H1 (cell line): ENCODE data around the gene LRRC74A. TPM values are rescaled to one million over a fixed set of nuclear protein-coding genes. Genes with fewer than 3 reads are reported as not detected.

Source experiments
- CTCF ChIA-PET: fragments of 300-600 bp; sonication (Branson Sonifier 250); formaldehyde crosslinking; loops from one replicate; lab custom pipeline; 2021; ENCODE audit not compliant: partially characterized antibody; lab: Charles Lee
- POLR2A ChIA-PET: fragments of 300-600 bp; sonication (Branson Sonifier 250); formaldehyde crosslinking; loops from one replicate; lab custom pipeline; 2021; ENCODE audit warnings: inconsistent platforms; ENCODE audit not compliant: partially characterized antibody; lab: Charles Lee
- DNase-seq, 2 experiments: peaks; one replicate each; pipeline versions ENCODE4 v3.0.0 to v3.0.0-alpha.2; 2010 to 2022; ENCODE audit warnings: low spot score in 2 of 2, low read depth in 1 of 2, mixed read lengths in 1 of 2
- FAIRE-seq: peaks from 2 replicates; lab custom pipeline; 2011; peaks lifted over from hg19 to GRCh38; lab: Jason Lieb, UNC
- H2AFZ ChIP-seq: 2 replicates; pipeline ENCODE4 v1.8.1; 2012; ENCODE audit warnings: low read length, inconsistent platforms
- H2AK5ac ChIP-seq: 2 replicates; pipeline ENCODE4 v1.6.1; 2013; ENCODE audit warnings: low read depth, low read length
- H2BK120ac ChIP-seq: replicated peaks from 2 replicates; pipeline ENCODE3; 2013; ENCODE audit warnings: low read depth, low read length, inconsistent platforms
- H2BK12ac ChIP-seq: 2 replicates; pipeline ENCODE4 v1.6.1; 2013; ENCODE audit warnings: low read depth, low read length
- H2BK15ac ChIP-seq: 2 replicates; pipeline ENCODE4 v1.6.1; 2013; ENCODE audit warnings: low read length
- H2BK20ac ChIP-seq: 2 replicates; pipeline ENCODE4 v1.6.1; 2013; ENCODE audit warnings: low read length
- H2BK5ac ChIP-seq: 2 replicates; pipeline ENCODE4 v1.6.1; 2013; ENCODE audit warnings: low read depth, low read length
- H3K14ac ChIP-seq: 2 replicates; pipeline ENCODE4 v1.6.1; 2013; ENCODE audit warnings: inconsistent platforms; ENCODE audit not compliant: insufficient read length
- H3K18ac ChIP-seq: 2 replicates; pipeline ENCODE4 v1.6.1; 2013; ENCODE audit warnings: low read length; ENCODE audit errors: extremely low read depth
- H3K23ac ChIP-seq: 2 replicates; pipeline ENCODE4 v1.6.1; 2013; ENCODE audit warnings: inconsistent platforms; ENCODE audit not compliant: insufficient read length
- H3K23me2 ChIP-seq: 2 replicates; pipeline ENCODE4 v1.6.1; 2013; ENCODE audit warnings: low read depth, low read length
- H3K27ac ChIP-seq: 2 replicates; pipeline ENCODE4 v1.6.1; 2011; ENCODE audit warnings: low read depth, low read length, inconsistent platforms
- H3K27me3 ChIP-seq, 4 experiments: replicated peaks in 1 of 4; 1 replicate in 1 of 4; 2 replicates in 3 of 4; pipeline versions ENCODE4 v1.6.1 to v1.8.1; 2011 to 2013; ENCODE audit warnings: low read length in 3 of 4, mild to moderate bottlenecking in 3 of 4, inconsistent platforms in 2 of 4, mixed read lengths in 2 of 4, moderate library complexity in 1 of 4; ENCODE audit not compliant: control insufficient read depth in 3 of 4, insufficient read depth in 3 of 4; ENCODE audit errors: extremely low read depth in 1 of 4
- H3K36me3 ChIP-seq, 4 experiments: 2 replicates each; pipeline versions ENCODE4 v1.6.1 to v1.8.1; 2011 to 2013; ENCODE audit warnings: mild to moderate bottlenecking in 4 of 4, low read length in 3 of 4, moderate library complexity in 2 of 4, control low read depth in 1 of 4, inconsistent platforms in 1 of 4; ENCODE audit not compliant: insufficient read depth in 4 of 4, control insufficient read depth in 2 of 4
- H3K4ac ChIP-seq: replicated peaks from 2 replicates; pipeline ENCODE3; 2013; ENCODE audit warnings: low read length, low read depth, mixed read lengths, inconsistent platforms; ENCODE audit not compliant: insufficient read length
- H3K4me1 ChIP-seq, 4 experiments: replicated peaks in 1 of 4; 1 replicate in 1 of 4; 2 replicates in 3 of 4; pipeline versions ENCODE4 v1.6.1 to v1.8.1; 2011 to 2013; ENCODE audit warnings: low read length in 3 of 4, inconsistent platforms in 2 of 4, mixed read lengths in 1 of 4; ENCODE audit not compliant: insufficient read depth in 4 of 4, control insufficient read depth in 3 of 4
- H3K4me2 ChIP-seq, 2 experiments: 2 replicates each; pipeline versions ENCODE4 v1.6.1 to v1.8.1; 2011 to 2013; ENCODE audit warnings: low read depth in 2 of 2, low read length in 2 of 2, control low read depth in 1 of 2, inconsistent platforms in 1 of 2, mild to moderate bottlenecking in 1 of 2; ENCODE audit not compliant: insufficient read depth in 1 of 2
- H3K4me3 ChIP-seq, 4 experiments: fragments of 200-600, 300-600 bp in 1 of 4; sonication (generic), shearing (Covaris generic), sonication (Bioruptor Twin) in 1 of 4; 2 replicates each; pipeline versions ENCODE4 v1.5.1 to v1.8.1; 2011 to 2016; ENCODE audit warnings: low read length in 4 of 4, low read depth in 3 of 4, control low read depth in 2 of 4, inconsistent platforms in 2 of 4, mild to moderate bottlenecking in 2 of 4, mixed read lengths in 1 of 4, moderate library complexity in 1 of 4; ENCODE audit not compliant: insufficient read depth in 2 of 4; ENCODE audit errors: extremely low read depth in 1 of 4
- H3K56ac ChIP-seq: replicated peaks from 2 replicates; pipeline ENCODE3; 2013; ENCODE audit warnings: low read depth, mild to moderate bottlenecking, mixed read lengths, low read length, inconsistent platforms; ENCODE audit not compliant: insufficient read length
- H3K79me1 ChIP-seq: 2 replicates; pipeline ENCODE4 v1.6.1; 2013; ENCODE audit warnings: low read depth, low read length, control low read depth
- H3K79me2 ChIP-seq, 2 experiments: 2 replicates each; pipeline versions ENCODE4 v1.6.1 to v1.8.1; 2012 to 2013; ENCODE audit warnings: low read length in 2 of 2, mild to moderate bottlenecking in 2 of 2, inconsistent platforms in 1 of 2; ENCODE audit not compliant: insufficient read depth in 2 of 2, control insufficient read depth in 1 of 2
- H3K9ac ChIP-seq, 4 experiments: replicated peaks in 1 of 4; 1 replicate in 1 of 4; 2 replicates in 3 of 4; pipeline versions ENCODE4 v1.6.1 to v1.8.1; 2011 to 2013; ENCODE audit warnings: low read depth in 3 of 4, low read length in 3 of 4, control low read depth in 2 of 4, mild to moderate bottlenecking in 2 of 4, moderate library complexity in 2 of 4, inconsistent platforms in 1 of 4; ENCODE audit errors: extremely low read depth in 1 of 4
- H3K9me3 ChIP-seq, 2 experiments: 2 replicates each; pipeline versions ENCODE4 v1.6.1 to v1.8.1; 2012 to 2013; ENCODE audit warnings: mild to moderate bottlenecking in 2 of 2, moderate library complexity in 2 of 2, control low read depth in 1 of 2, inconsistent platforms in 1 of 2, low read depth in 1 of 2, low read length in 1 of 2, mixed read lengths in 1 of 2; ENCODE audit not compliant: insufficient read depth in 2 of 2
- H4K20me1 ChIP-seq, 2 experiments: replicated peaks in 1 of 2; 2 replicates each; pipeline versions ENCODE3 to v1.8.1; 2011 to 2013; ENCODE audit warnings: inconsistent platforms in 2 of 2, low read length in 2 of 2, mild to moderate bottlenecking in 1 of 2; ENCODE audit not compliant: insufficient read depth in 2 of 2, control insufficient read depth in 1 of 2
- H4K5ac ChIP-seq: 2 replicates; pipeline ENCODE4 v1.6.1; 2013; ENCODE audit warnings: low read length, low read depth, mixed read lengths, inconsistent platforms; ENCODE audit not compliant: insufficient read length
- H4K8ac ChIP-seq: 2 replicates; pipeline ENCODE4 v1.8.0; 2013; ENCODE audit warnings: mild to moderate bottlenecking, moderate library complexity, low read length, inconsistent platforms; ENCODE audit not compliant: insufficient read depth; ENCODE audit errors: extremely low read depth
- H4K91ac ChIP-seq: replicated peaks from 2 replicates; pipeline ENCODE3; 2013; ENCODE audit warnings: low read length, mixed read lengths, inconsistent platforms; ENCODE audit not compliant: insufficient read length
- BCL11A ChIP-seq, 2 experiments: IDR thresholded peaks; one replicate each; pipeline ENCODE4 v1.6.1; 2011; ENCODE audit warnings: low read depth in 2 of 2, low read length in 2 of 2, mild to moderate bottlenecking in 2 of 2
- EP300 ChIP-seq, 2 experiments: IDR thresholded peaks; 1 replicate in 1 of 2; 2 replicates in 1 of 2; pipeline ENCODE4 v1.6.1; 2011 to 2012; ENCODE audit warnings: low read depth in 2 of 2, low read length in 2 of 2, mild to moderate bottlenecking in 2 of 2, borderline replicate concordance in 1 of 2, inconsistent platforms in 1 of 2, moderate library complexity in 1 of 2
- EZH2 ChIP-seq: fragments of 200-600 bp; sonication (generic); IDR thresholded peaks from 2 replicates; pipeline ENCODE4 v1.7.1; 2012; ENCODE audit warnings: low read depth, mild to moderate bottlenecking, moderate library complexity, low read length, inconsistent platforms; ENCODE audit not compliant: severe bottlenecking
- NANOG ChIP-seq: IDR thresholded peaks from 2 replicates; pipeline ENCODE4 v1.6.1; 2011; ENCODE audit warnings: low read length, low read depth, mild to moderate bottlenecking, inconsistent platforms; ENCODE audit not compliant: insufficient read depth, poor library complexity, severe bottlenecking
- POLR2A ChIP-seq, 2 experiments: IDR thresholded peaks; 1 replicate in 1 of 2; 2 replicates in 1 of 2; pipeline ENCODE4 v1.6.1; 2011; ENCODE audit warnings: low read depth in 2 of 2, low read length in 2 of 2, mild to moderate bottlenecking in 2 of 2; ENCODE audit errors: control extremely low read depth in 1 of 2
- POLR2AphosphoS5 ChIP-seq: IDR thresholded peaks from 2 replicates; pipeline ENCODE4 v1.6.1; 2011; ENCODE audit warnings: low read depth, low read length
- SIRT6 ChIP-seq: IDR thresholded peaks from one replicate; pipeline ENCODE4 v1.7.1; 2012; ENCODE audit warnings: low read length, inconsistent platforms
- SRF ChIP-seq: IDR thresholded peaks from 2 replicates; pipeline ENCODE4 v1.6.1; 2011; ENCODE audit warnings: mild to moderate bottlenecking, low read depth, low read length, moderate library complexity
- WGBS, 2 experiments: shearing (Covaris generic) in 1 of 2; methylation state at CpG; one replicate each; pipeline versions ENCODE4 v1.1.6 to v1.1.7; 2013 to 2015; ENCODE audit warnings: low lambda C conversion rate in 2 of 2, mixed read lengths in 2 of 2, inconsistent platforms in 1 of 2, low coverage in 1 of 2, missing lambda C conversion rate in 1 of 2; ENCODE audit not compliant: insufficient replicate concordance in 2 of 2, insufficient coverage in 1 of 2, insufficient read length in 1 of 2; ENCODE audit errors: extremely low coverage in 1 of 2, missing lambda C conversion rate in 1 of 2; 5-methylcytosine and 5-hydroxymethylcytosine counted together
- polyA plus RNA-seq, 7 experiments: library from polyadenylated mRNA; depleted of rRNA in 3 of 7; stranded (reverse) in 5 of 7; unstranded in 2 of 7; fragments of >200 nt in 5 of 7; fragments of 200-250 nt in 2 of 7; gene quantifications; 1 replicate in 5 of 7; 2 replicates in 1 of 7; 4 replicates in 1 of 7; pipeline versions ENCODE4 v1.2.1 to v1.2.3, GENCODE V29; 2011 to 2013; ENCODE audit warnings: missing spikeins in 2 of 7, mixed read lengths in 2 of 7
- total RNA-seq: library from RNA; stranded (reverse); fragmentation: NEBNext Ultra II Directional; extraction: Animal tissue kit (Norgen Biotek cat#: 25700); gene quantifications from 2 replicates; pipeline ENCODE4 v1.2.1, GENCODE V29; 2021
- TF ChIP-seq, protein P1 (sequence below), 3 experiments: IDR thresholded peaks; 1 replicate in 2 of 3; 2 replicates in 1 of 3; pipeline versions ENCODE4 v1.5.1 to v1.6.1; 2011; ENCODE audit warnings: low read length in 3 of 3, mild to moderate bottlenecking in 3 of 3, inconsistent platforms in 2 of 3, low read depth in 1 of 3, moderate library complexity in 1 of 3; ENCODE audit not compliant: insufficient read depth in 1 of 3; ENCODE audit errors: control extremely low read depth in 1 of 3
- TF ChIP-seq, protein P2 (sequence below): IDR thresholded peaks from 2 replicates; pipeline ENCODE4 v1.6.1; 2012; ENCODE audit warnings: inconsistent platforms

LRRC74A gene
- total and polyA plus RNA-seq, 2 of the 8 experiments (the other 6 are each of a cell fraction or from before 2014, with no cell fraction given), result not detected

- H2BK120ac ChIP-seq, result no peak overlapping the region
- no peak overlapping the region for H2AFZ ChIP-seq
- no peak overlapping the region for H3K56ac ChIP-seq
- H3K36me3 ChIP-seq, result peaks cover 10 to 36% (median 31%) of the 10 kb centered on the region in 4 experiments; a peak in 7 of 8 replicates
- no peak overlapping the region for H2BK5ac ChIP-seq
- no peak overlapping the region for H3K4me2 ChIP-seq
- no peak overlapping the region for H3K4me3 ChIP-seq
- no peak overlapping the region for H2AK5ac ChIP-seq
- peaks cover 0 to 20% of the 10 kb centered on the region in 2 experiments; a peak in 2 of 4 replicates for H3K79me2 ChIP-seq
- H3K18ac ChIP-seq, result no peak overlapping the region
- no peak overlapping the region for H2BK15ac ChIP-seq
- no peak overlapping the region for H3K4ac ChIP-seq
- no peak overlapping the region for H2BK20ac ChIP-seq
- no peak for FAIRE-seq
- H3K4me1 ChIP-seq, result peaks cover 2 to 9% (median 3%) of the 10 kb centered on the region in 4 experiments; a peak in 3 of 7 replicates
- no peak overlapping the region for H3K14ac ChIP-seq
- H3K27ac ChIP-seq, result no peak overlapping the region
- 91% methylated on average over 4 of the region's 4 CpGs; no CpG with 5 or more reads in 1 of the 2 experiments for WGBS, 2 experiments
- no peaks in the 10 kb centered on the region for H3K79me1 ChIP-seq
- peaks cover 3 to 6% of the 10 kb centered on the region in 2 experiments for H4K20me1 ChIP-seq
- no peak overlapping the region for H2BK12ac ChIP-seq
- H4K91ac ChIP-seq, result no peak overlapping the region
- peaks cover 5% of the 10 kb centered on the region; the same call in 1 of the 2 replicates for H3K23me2 ChIP-seq
- CTCF ChIA-PET, result interaction anchor here (2.0 to 7.0 kb wide), 3 partner anchors 24 to 98 kb away, joined by 7 to 52 read pairs (median 18); no protein-coding TSS in a partner anchor
- no peak overlapping the region for H3K23ac ChIP-seq
- H4K8ac ChIP-seq, result no peak overlapping the region
- POLR2A ChIA-PET, result interaction anchor here (1.3 kb wide), 1 partner anchor 28 kb away, joined by 3 read pairs; no protein-coding TSS in a partner anchor
- no peaks in the 10 kb centered on the region for H3K9me3 ChIP-seq
- no peak overlapping the region for H3K9ac ChIP-seq
- H3K27me3 ChIP-seq, result no peaks in the 10 kb centered on the region
- DNase-seq, result no peak
- no peak overlapping the region for H4K5ac ChIP-seq
- no peak for TF ChIP-seq POLR2A (IDR thresholded peaks at IDR 0.05; ENCODE audit: control extremely low read depth in 1 of 2, low read depth in 2 of 2, low read length in 2 of 2)
- TF ChIP-seq POLR2AphosphoS5, result no peak
- TF ChIP-seq SRF, result no peak
- TF ChIP-seq NANOG, result no peak
- TF ChIP-seq, protein P1, sequence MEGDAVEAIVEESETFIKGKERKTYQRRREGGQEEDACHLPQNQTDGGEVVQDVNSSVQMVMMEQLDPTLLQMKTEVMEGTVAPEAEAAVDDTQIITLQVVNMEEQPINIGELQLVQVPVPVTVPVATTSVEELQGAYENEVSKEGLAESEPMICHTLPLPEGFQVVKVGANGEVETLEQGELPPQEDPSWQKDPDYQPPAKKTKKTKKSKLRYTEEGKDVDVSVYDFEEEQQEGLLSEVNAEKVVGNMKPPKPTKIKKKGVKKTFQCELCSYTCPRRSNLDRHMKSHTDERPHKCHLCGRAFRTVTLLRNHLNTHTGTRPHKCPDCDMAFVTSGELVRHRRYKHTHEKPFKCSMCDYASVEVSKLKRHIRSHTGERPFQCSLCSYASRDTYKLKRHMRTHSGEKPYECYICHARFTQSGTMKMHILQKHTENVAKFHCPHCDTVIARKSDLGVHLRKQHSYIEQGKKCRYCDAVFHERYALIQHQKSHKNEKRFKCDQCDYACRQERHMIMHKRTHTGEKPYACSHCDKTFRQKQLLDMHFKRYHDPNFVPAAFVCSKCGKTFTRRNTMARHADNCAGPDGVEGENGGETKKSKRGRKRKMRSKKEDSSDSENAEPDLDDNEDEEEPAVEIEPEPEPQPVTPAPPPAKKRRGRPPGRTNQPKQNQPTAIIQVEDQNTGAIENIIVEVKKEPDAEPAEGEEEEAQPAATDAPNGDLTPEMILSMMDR (IDR thresholded peaks at IDR 0.05; ENCODE audit: control extremely low read depth in 1 of 3, insufficient read depth in 1 of 3, low read depth in 1 of 3, low read length in 3 of 3), result no peak
- no peak for TF ChIP-seq EP300 (IDR thresholded peaks at IDR 0.05; ENCODE audit: borderline replicate concordance in 1 of 2, low read depth in 2 of 2, low read length in 2 of 2)
- TF ChIP-seq SIRT6, result no peak
- TF ChIP-seq BCL11A (IDR thresholded peaks at IDR 0.05; ENCODE audit: low read depth in 2 of 2, low read length in 2 of 2), result no peak
- TF ChIP-seq, protein P2, sequence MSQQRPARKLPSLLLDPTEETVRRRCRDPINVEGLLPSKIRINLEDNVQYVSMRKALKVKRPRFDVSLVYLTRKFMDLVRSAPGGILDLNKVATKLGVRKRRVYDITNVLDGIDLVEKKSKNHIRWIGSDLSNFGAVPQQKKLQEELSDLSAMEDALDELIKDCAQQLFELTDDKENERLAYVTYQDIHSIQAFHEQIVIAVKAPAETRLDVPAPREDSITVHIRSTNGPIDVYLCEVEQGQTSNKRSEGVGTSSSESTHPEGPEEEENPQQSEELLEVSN, result no peak
- no peak for TF ChIP-seq EZH2
Measured at GRCh38 chr14:76808990-76809389, 17.2 kb upstream of the LRRC74A start.
